H9 (cell line): ENCODE measurements around the gene ENTPD1. TPM values are rescaled to one million over a fixed set of nuclear protein-coding genes. Genes with fewer than 3 reads are reported as not detected.

Experiments used
- DNase-seq: peaks from one replicate; pipeline ENCODE4 v3.0.0-alpha.2; 2017
- H2AFZ ChIP-seq: one replicate; pipeline ENCODE4 v1.6.1; 2013; ENCODE audit warnings: mild to moderate bottlenecking, low read length, control low read depth, moderate library complexity
- H2AK5ac ChIP-seq: 2 replicates; pipeline ENCODE4 v1.6.1; 2013; ENCODE audit warnings: low read length, control low read depth, mixed read lengths; ENCODE audit not compliant: insufficient read length
- H2BK120ac ChIP-seq: one replicate; pipeline ENCODE4 v1.6.1; 2013; ENCODE audit warnings: low read depth, mild to moderate bottlenecking, low read length, control low read depth, inconsistent platforms; ENCODE audit not compliant: poor library complexity, severe bottlenecking
- H2BK12ac ChIP-seq: 2 replicates; pipeline ENCODE4 v1.6.1; 2013; ENCODE audit warnings: low read length, control low read depth, mixed read lengths, low read depth; ENCODE audit not compliant: insufficient read length
- H2BK15ac ChIP-seq: 2 replicates; pipeline ENCODE4 v1.6.1; 2013; ENCODE audit warnings: low read depth, low read length, control low read depth
- H2BK20ac ChIP-seq: one replicate; pipeline ENCODE4 v1.6.1; 2013; ENCODE audit warnings: low read depth, mild to moderate bottlenecking, low read length, control low read depth, inconsistent platforms; ENCODE audit not compliant: poor library complexity, severe bottlenecking
- H2BK5ac ChIP-seq: 2 replicates; pipeline ENCODE4 v1.6.1; 2013; ENCODE audit warnings: low read length, control low read depth, mixed read lengths; ENCODE audit not compliant: insufficient read length
- H3K14ac ChIP-seq: 2 replicates; pipeline ENCODE4 v1.6.1; 2013; ENCODE audit warnings: low read length, control low read depth; ENCODE audit not compliant: insufficient read depth
- H3K18ac ChIP-seq: 2 replicates; pipeline ENCODE4 v1.6.1; 2013; ENCODE audit warnings: low read depth, mild to moderate bottlenecking, mixed read lengths, low read length, control low read depth; ENCODE audit not compliant: insufficient read length
- H3K23ac ChIP-seq: 2 replicates; pipeline ENCODE4 v1.6.1; 2013; ENCODE audit warnings: low read length, control low read depth, mixed read lengths, low read depth; ENCODE audit not compliant: insufficient read length
- H3K23me2 ChIP-seq: 2 replicates; pipeline ENCODE4 v1.6.1; 2013; ENCODE audit warnings: low read depth, mild to moderate bottlenecking, mixed read lengths, low read length, control low read depth; ENCODE audit not compliant: insufficient read length, poor library complexity, severe bottlenecking
- H3K27ac ChIP-seq: 2 replicates; pipeline ENCODE4 v1.5.1; 2013; ENCODE audit warnings: low read length, control low read depth, mixed read lengths, low read depth; ENCODE audit not compliant: insufficient read length
- H3K27me3 ChIP-seq: 2 replicates; pipeline ENCODE4 v1.6.1; 2013; ENCODE audit warnings: low read length, control low read depth, inconsistent platforms; ENCODE audit not compliant: insufficient read depth
- H3K4ac ChIP-seq: 2 replicates; pipeline ENCODE4 v1.6.1; 2013; ENCODE audit warnings: low read depth, mild to moderate bottlenecking, control low read depth, inconsistent platforms, low read length, moderate library complexity
- H3K4me1 ChIP-seq: 2 replicates; pipeline ENCODE4 v1.6.1; 2013; ENCODE audit warnings: low read length, control low read depth, inconsistent platforms; ENCODE audit not compliant: insufficient read depth
- H3K4me2 ChIP-seq: 2 replicates; pipeline ENCODE4 v1.6.1; 2013; ENCODE audit warnings: low read length, control low read depth, mixed read lengths; ENCODE audit not compliant: insufficient read length, insufficient read depth
- H3K56ac ChIP-seq: 2 replicates; pipeline ENCODE4 v1.6.1; 2013; ENCODE audit warnings: low read depth, mild to moderate bottlenecking, mixed read lengths, low read length, control low read depth; ENCODE audit not compliant: insufficient read length
- H3K79me1 ChIP-seq: 2 replicates; pipeline ENCODE4 v1.6.1; 2013; ENCODE audit warnings: low read depth, mild to moderate bottlenecking, moderate library complexity, low read length, control low read depth, inconsistent platforms; ENCODE audit not compliant: insufficient read depth, poor library complexity, severe bottlenecking
- H3K79me2 ChIP-seq: 2 replicates; pipeline ENCODE4 v1.6.1; 2013; ENCODE audit warnings: low read length, control low read depth, inconsistent platforms; ENCODE audit not compliant: insufficient read depth
- H3K9ac ChIP-seq: 2 replicates; pipeline ENCODE4 v1.6.1; 2013; ENCODE audit warnings: low read length, control low read depth, mixed read lengths; ENCODE audit not compliant: insufficient read length; ENCODE audit errors: extremely low read depth
- H3K9me3 ChIP-seq: one replicate; pipeline ENCODE4 v1.6.1; 2013; ENCODE audit warnings: low read depth, low read length, inconsistent platforms; ENCODE audit not compliant: control insufficient read depth
- H3T11ph ChIP-seq: one replicate; pipeline ENCODE4 v1.6.1; 2013; ENCODE audit warnings: mild to moderate bottlenecking, low read length, control low read depth, inconsistent platforms
- H4K20me1 ChIP-seq: one replicate; pipeline ENCODE4 v1.6.1; 2013; ENCODE audit not compliant: control insufficient read depth, insufficient read length, insufficient read depth
- H4K5ac ChIP-seq: 2 replicates; pipeline ENCODE4 v1.6.1; 2013; ENCODE audit warnings: low read depth, mild to moderate bottlenecking, mixed read lengths, low read length, control low read depth; ENCODE audit not compliant: insufficient read length
- H4K8ac ChIP-seq: replicated peaks from 2 replicates; pipeline ENCODE4 v1.6.1; 2013; ENCODE audit warnings: low read length, control low read depth, mixed read lengths, low read depth; ENCODE audit not compliant: insufficient read length
- H4K91ac ChIP-seq: 2 replicates; pipeline ENCODE4 v1.6.1; 2013; ENCODE audit warnings: low read depth, mild to moderate bottlenecking, moderate library complexity, mixed read lengths, low read length, control low read depth; ENCODE audit not compliant: insufficient read length
- H3K27ac Mint-ChIP-seq, 3 experiments: 2 replicates in 2 of 3; 3 replicates in 1 of 3; pipeline ENCODE4 v1.8.0; 2020 to 2021; ENCODE audit warnings: mixed read lengths in 3 of 3, mild to moderate bottlenecking in 1 of 3, moderate library complexity in 1 of 3
- H3K27me3 Mint-ChIP-seq: 2 replicates; pipeline ENCODE4 v1.8.0; 2021; ENCODE audit warnings: low read depth, mild to moderate bottlenecking, moderate library complexity, mixed read lengths
- H3K36me3 Mint-ChIP-seq, 3 experiments: 2 replicates in 2 of 3; 3 replicates in 1 of 3; pipeline ENCODE4 v1.8.0; 2020 to 2021; ENCODE audit warnings: low read depth in 3 of 3, mixed read lengths in 3 of 3; ENCODE audit not compliant: insufficient read depth in 1 of 3
- H3K4me1 Mint-ChIP-seq, 2 experiments: 2 replicates each; pipeline ENCODE4 v1.8.0; 2020; ENCODE audit warnings: mixed read lengths in 2 of 2
- H3K4me3 Mint-ChIP-seq, 2 experiments: 2 replicates in 1 of 2; 3 replicates in 1 of 2; pipeline ENCODE4 v1.8.0; 2020 to 2021; ENCODE audit warnings: mild to moderate bottlenecking in 2 of 2, mixed read lengths in 2 of 2, moderate library complexity in 1 of 2
- H3K9me3 Mint-ChIP-seq, 2 experiments: 2 replicates in 1 of 2; 3 replicates in 1 of 2; pipeline ENCODE4 v1.8.0; 2020; ENCODE audit warnings: mild to moderate bottlenecking in 2 of 2, mixed read lengths in 2 of 2, moderate library complexity in 1 of 2
- total RNA-seq: library from RNA; stranded (reverse); gene quantifications from 2 replicates; pipeline ENCODE4 v1.2.1, GENCODE V29; 2021
- TF ChIP-seq, protein P1 (sequence below): fragments of 200-600 bp; sonication (generic); conservative IDR thresholded peaks from 3 replicates; pipeline ENCODE4 v1.8.0; 2021; ENCODE audit warnings: antibody characterized with exemption, mild to moderate bottlenecking

The ENTPD1 gene
- total RNA-seq, 1 experiment from 2014 or later, result 1.9 TPM

DNA sequence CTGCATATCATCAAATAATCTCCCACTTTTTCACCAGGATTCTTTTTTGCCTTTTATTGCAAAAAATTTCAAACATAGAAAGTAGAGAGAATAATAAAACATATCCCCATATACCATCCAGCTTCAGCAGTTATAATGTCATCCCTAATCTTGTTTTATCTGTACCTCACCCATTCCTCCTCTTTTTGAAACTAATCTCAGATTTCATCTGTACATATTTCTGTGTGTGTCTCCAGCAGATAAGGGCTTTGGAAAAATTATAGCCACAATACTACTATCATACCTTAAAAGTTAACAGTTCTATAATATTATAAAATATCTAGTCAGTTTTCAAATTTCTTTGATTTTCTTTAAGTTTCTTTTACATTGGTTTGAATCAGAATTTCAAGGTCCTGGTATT is 7.6 kb upstream of the ENTPD1 start:
- H3K23me2 ChIP-seq, result no peaks in the 10 kb centered on the region
- TF ChIP-seq, protein P1, sequence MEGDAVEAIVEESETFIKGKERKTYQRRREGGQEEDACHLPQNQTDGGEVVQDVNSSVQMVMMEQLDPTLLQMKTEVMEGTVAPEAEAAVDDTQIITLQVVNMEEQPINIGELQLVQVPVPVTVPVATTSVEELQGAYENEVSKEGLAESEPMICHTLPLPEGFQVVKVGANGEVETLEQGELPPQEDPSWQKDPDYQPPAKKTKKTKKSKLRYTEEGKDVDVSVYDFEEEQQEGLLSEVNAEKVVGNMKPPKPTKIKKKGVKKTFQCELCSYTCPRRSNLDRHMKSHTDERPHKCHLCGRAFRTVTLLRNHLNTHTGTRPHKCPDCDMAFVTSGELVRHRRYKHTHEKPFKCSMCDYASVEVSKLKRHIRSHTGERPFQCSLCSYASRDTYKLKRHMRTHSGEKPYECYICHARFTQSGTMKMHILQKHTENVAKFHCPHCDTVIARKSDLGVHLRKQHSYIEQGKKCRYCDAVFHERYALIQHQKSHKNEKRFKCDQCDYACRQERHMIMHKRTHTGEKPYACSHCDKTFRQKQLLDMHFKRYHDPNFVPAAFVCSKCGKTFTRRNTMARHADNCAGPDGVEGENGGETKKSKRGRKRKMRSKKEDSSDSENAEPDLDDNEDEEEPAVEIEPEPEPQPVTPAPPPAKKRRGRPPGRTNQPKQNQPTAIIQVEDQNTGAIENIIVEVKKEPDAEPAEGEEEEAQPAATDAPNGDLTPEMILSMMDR, result no peak
- no peak overlapping the region for H4K91ac ChIP-seq
- H2BK12ac ChIP-seq, result no peak overlapping the region
- H4K8ac ChIP-seq, result no peak overlapping the region
- Mint-ChIP-seq H3K27ac (no peak overlapping the region), H3K4me3 (no peak overlapping the region), H3K27me3 (no peaks in the 10 kb centered on the region), H3K4me1 (no peaks in the 10 kb centered on the region), H3K9me3 (no peaks in the 10 kb centered on the region; a peak in 1 of 5 replicates), H3K36me3 (no peaks in the 10 kb centered on the region)
- no peak overlapping the region for H4K5ac ChIP-seq
- H3K9ac ChIP-seq, result no peak overlapping the region
- H3K4ac ChIP-seq, result no peak overlapping the region
- no peak overlapping the region for H3K4me2 ChIP-seq
- no peak overlapping the region for H2BK15ac ChIP-seq
- H2BK120ac ChIP-seq, result no peak overlapping the region
- no peak overlapping the region for H2AFZ ChIP-seq
- no peak overlapping the region for H3K14ac ChIP-seq
- no peaks in the 10 kb centered on the region for H3K4me1 ChIP-seq
- H3K27me3 ChIP-seq, result no peaks in the 10 kb centered on the region
- no peaks in the 10 kb centered on the region for H3K79me2 ChIP-seq
- no peak overlapping the region for H2BK5ac ChIP-seq
- no peak overlapping the region for H3K23ac ChIP-seq
- H2BK20ac ChIP-seq, result no peak overlapping the region
- no peaks in the 10 kb centered on the region for H4K20me1 ChIP-seq
- H3K79me1 ChIP-seq, result no peaks in the 10 kb centered on the region
- H3K27ac ChIP-seq, result no peak overlapping the region
- DNase-seq, result no peak
- no peak overlapping the region for H2AK5ac ChIP-seq
- H3K56ac ChIP-seq, result no peak overlapping the region
- no peak overlapping the region for H3T11ph ChIP-seq
- no peaks in the 10 kb centered on the region for H3K9me3 ChIP-seq
- no peak overlapping the region for H3K18ac ChIP-seq
